ENCODE measurements around the gene SCRT2.
"Not testable (repeated sequence)": the region's sequence is repeated elsewhere in the genome, so short reads cannot be mapped to it uniquely, and the experiment has no call there.

SCRT2 gene

DNA sequence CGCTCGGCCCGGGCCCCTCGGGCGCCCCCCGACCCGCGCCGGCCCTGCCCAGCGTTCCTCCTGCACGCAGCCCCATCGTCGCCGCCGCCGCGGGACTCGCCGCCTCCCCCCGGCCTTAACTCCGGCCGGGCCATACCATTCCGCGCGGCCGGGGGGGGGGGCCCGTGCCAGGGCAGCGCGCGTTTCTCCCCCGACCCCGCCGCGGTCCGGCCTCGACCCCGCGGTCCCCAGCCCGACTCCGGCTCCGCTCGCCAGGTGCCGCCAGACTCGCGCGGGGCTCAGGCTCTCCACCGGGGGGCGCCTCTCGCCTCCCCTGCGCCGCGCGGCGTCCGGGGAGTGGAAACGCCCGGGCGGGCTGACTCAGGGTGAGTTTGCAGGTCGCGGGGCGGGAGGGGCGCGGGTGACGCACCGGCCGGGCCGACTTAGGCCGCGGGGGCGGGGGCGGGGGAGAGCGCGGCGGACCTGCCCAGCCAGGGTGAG lies 22.5 kb downstream of the SCRT2 start, which contains the start of gene SRXN1:
Gene SRXN1 (minus strand): TSS at position 91 of the 480 bp plus-strand sequence. CDS start 15 bp downstream, at position 76.
- Mint-ChIP-seq H3K4me3 (peak within 1 kb of the TSS; percentile 79 to 82), H3K27ac (peak within 1 kb of the TSS; percentile 54 to 86), H3K27me3 (peaks cover 29% of the 10 kb centered on the region), H3K9me3 (no peaks in the 10 kb centered on the region), H3K4me1 (peaks cover 28% of the 10 kb centered on the region)
- ATAC-seq (peak; percentile 91), DNase-seq (peak; percentile 83 to 86)

DNA sequence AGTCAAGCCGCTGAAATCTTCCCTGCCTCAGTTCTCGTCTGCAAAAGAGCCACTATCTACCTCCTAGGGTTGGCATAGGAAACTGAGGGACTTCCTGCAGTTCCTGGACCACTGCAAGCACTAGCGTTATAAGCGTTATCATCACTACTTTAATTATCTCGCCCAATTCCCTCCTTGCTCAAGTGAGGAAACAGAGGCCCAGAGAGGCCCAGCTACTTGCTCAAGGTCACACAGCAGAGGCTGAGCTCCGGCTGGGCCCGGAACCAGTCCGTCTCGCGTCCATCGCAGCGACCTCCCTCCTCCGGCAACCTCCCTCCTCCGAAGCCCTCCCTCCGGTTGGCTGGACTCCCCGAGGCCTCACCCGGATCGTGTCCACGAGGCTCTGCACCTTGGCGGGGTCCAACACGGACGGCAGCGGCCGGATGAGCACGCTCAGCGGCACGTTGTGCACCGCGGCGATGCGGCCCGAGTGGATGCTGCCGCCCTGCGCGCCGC lies 22.9 kb downstream of the SCRT2 start:
- Mint-ChIP-seq H3K9me3 (no peaks in the 10 kb centered on the region), H3K27ac (peak overlapping the region; percentile 54 to 86), H3K27me3 (peaks cover 24% of the 10 kb centered on the region), H3K4me1 (peaks cover 28% of the 10 kb centered on the region), H3K4me3 (peak overlapping the region; percentile 79 to 82)
- ATAC-seq: peak; percentile 22
- no peak for DNase-seq

DNA sequence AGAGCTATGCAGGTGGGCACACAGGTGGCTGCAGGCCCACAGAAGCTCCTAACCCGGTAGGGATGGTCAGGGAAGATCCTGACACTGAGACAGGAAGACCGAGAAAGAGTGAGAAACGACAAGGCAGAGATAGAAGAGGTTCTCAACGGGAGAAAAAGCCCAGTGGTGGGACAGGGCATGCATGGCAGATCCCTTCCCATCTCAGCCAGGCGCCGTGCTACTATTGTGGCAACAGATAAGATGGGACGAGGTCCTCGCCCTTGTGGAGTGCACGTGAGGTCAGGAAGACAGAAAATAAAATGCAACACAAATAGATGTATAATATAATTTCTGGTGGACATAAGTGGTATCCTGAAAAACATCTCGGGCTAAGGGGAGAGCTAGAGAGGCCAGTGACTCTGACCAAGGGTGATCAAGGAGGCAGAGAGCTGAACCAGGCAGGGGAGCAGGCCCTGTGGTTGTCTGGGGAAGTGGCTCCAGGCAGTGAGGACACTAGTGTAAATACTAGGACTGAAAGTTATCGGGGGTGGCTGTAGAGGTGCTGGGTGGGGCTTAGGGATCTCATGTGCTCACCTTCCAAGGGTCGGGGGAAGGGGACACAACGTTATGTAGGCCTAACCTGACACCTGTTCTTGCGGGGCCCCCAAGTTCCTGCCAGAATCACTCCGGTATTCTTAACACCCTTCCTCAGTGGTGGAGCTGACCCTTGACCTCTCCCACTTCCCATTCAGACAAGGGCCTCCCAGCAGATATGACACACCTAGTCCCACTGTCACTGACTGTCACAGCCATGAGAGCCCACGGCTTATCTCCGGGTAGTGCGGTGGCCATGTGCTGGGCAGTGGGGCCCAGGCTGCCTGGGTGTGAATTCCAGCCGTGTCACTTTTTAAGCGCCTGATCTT lies 23.6 kb downstream of the SCRT2 start:
- Mint-ChIP-seq H3K4me1 (peaks cover 28% of the 10 kb centered on the region), H3K4me3 (peak overlapping the region; percentile 79 to 82), H3K27me3 (peaks cover 19% of the 10 kb centered on the region), H3K27ac (peak overlapping the region; percentile 54 to 86), H3K9me3 (no peaks in the 10 kb centered on the region)
- DNase-seq (no peak), ATAC-seq (no peak)

DNA sequence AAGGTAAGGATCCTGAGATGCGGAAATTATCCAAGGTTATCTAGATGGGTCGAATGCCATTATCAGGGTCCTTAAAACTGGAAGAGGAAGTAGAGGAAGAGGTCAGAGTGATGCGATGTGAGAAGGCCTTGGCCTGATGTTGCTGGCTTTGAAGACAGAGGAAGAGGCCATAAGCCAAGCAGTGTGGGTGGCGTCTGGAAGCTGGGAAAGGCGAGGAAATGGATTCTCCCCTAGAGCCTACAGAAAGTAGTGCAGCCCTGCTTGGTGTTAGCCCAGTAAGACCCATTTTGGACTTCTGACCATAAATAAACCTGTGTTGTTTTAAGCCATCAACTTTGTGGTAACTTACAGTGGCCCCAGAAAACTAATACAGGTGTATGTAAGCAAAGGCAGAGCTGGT lies 24.6 kb downstream of the SCRT2 start:
- no peak for DNase-seq
- Mint-ChIP-seq H3K27me3 (peaks cover 19% of the 10 kb centered on the region), H3K4me1 (peaks cover 28% of the 10 kb centered on the region), H3K9me3 (no peaks in the 10 kb centered on the region), H3K27ac (no peak overlapping the region), H3K4me3 (no peak overlapping the region)
- ATAC-seq: no peak

DNA sequence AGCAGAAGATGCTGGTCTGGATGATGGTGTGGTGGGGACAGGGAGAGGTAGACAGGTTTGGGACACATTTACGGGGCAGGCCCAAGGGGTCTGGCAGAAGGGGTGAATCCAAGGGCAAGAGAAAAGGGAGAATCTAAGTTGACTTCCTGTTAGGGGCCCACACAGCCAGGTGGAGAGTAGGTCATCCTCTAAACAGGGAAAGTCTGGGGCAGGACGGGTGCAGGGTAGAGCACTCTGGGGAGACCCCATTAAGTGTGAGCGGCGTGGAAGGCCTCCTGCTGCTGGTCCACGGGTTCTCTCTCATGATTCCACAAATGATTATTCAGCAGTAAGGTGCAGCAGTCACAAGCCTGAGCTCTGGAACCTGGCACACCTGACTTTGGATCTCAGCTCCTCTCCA lies 25.3 kb downstream of the SCRT2 start:
- no peak for ATAC-seq

DNA sequence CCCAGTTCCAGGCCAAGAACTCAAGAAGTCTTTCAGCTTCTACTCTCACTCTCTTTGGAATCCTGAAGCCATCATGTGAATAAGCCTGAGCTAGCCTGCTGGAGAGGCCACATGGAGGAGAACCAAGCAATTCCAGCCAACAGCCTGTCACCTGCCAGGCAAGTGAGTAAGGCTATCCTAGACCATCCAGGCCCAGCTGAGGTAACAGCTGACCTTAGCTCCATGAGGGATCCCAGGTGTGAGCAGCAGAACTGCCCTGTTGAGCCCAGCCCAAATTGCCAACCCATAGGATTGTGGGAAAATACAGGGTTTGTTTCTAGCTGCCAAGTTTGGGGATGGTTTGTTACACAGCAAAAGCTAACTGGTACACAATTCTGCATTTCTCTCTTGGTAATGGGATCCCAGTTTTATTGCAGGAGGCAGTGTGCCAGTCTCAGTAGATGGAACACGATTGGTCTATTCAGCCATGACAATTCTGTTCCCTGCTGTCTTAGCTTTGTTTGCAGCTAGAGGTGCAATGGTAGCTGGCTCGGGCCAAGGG lies 28.1 kb downstream of the SCRT2 start:
- H3K9me3 Mint-ChIP-seq: no peaks in the 10 kb centered on the region
- no peak overlapping the region for H3K27ac Mint-ChIP-seq
- H3K27me3 Mint-ChIP-seq: peaks cover 20% of the 10 kb centered on the region
- ATAC-seq (no peak), DNase-seq (no peak)
- no peak overlapping the region for H3K4me3 Mint-ChIP-seq
- peaks cover 29% of the 10 kb centered on the region for H3K4me1 Mint-ChIP-seq

More for the DNA sequence above, 25.3 kb downstream of the SCRT2 start:
- DNase-seq: no peak
- no peak overlapping the region for H3K4me3 Mint-ChIP-seq
- H3K27ac Mint-ChIP-seq: no peak overlapping the region
- H3K9me3 Mint-ChIP-seq: no peaks in the 10 kb centered on the region
- H3K4me1 Mint-ChIP-seq: peaks cover 33% of the 10 kb centered on the region
- H3K27me3 Mint-ChIP-seq: peaks cover 12% of the 10 kb centered on the region

DNA sequence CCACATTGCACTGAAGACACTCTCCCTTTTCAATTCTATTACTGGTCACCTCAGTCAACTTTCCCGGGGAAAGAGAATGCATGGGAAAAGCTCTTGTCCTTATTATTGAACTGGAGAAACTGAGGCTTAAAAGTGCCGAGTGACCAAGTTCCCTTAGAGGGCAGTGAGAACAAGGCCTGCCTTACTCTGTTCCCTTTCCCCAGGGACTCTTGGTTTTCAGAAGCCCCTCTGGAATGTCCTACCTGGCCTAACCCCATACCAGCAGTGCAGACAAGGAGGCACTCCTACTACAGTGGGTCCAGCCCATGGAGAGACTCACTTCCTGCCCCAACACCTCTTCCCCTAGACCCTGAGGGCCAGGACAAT lies 28.8 kb downstream of the SCRT2 start:
- Mint-ChIP-seq H3K4me3 (no peak overlapping the region), H3K9me3 (no peaks in the 10 kb centered on the region), H3K27ac (no peak overlapping the region), H3K27me3 (peaks cover 20% of the 10 kb centered on the region), H3K4me1 (peaks cover 22% of the 10 kb centered on the region)
- ATAC-seq (no peak), DNase-seq (no peak)

DNA sequence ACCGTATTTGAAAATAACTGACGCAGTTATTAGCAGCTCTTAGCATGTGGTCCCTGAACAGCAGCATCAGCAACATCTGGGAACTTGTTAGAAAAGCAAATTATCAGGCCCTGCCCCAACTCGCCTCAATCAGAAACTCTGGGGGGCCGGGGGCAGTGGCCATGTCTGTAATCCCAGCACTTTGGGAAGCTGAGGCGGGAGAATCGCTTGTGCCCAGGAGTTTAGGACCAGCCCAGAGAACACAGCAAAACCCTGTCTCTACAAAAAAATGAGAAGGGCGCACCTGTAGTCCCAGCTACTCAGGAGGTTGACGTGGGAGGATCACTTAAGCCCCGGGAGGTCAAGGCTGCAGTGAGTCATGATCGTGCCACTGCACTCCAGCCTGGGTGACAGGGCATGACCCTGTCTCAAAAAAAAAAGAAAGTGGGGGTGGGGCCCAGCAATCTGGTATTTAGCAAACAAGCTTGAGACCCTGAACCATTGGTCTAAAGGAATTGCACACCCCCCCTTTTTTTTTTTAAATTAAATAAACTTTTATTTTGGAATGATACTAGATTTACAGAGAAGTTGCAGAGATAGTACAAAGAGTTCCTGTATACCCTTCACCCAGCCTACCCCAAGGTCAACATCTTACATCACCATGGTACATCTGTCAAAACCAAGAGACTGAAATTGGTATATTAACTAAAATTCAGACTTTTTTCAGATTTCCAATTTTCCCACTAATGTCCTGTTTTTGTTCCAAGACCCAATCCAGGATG lies 29.3 kb downstream of the SCRT2 start:
- Mint-ChIP-seq H3K27ac (no peak overlapping the region), H3K4me1 (peaks cover 20% of the 10 kb centered on the region), H3K27me3 (peaks cover 24% of the 10 kb centered on the region), H3K9me3 (no peaks in the 10 kb centered on the region), H3K4me3 (no peak overlapping the region)
- no peak for DNase-seq
- no peak for ATAC-seq

DNA sequence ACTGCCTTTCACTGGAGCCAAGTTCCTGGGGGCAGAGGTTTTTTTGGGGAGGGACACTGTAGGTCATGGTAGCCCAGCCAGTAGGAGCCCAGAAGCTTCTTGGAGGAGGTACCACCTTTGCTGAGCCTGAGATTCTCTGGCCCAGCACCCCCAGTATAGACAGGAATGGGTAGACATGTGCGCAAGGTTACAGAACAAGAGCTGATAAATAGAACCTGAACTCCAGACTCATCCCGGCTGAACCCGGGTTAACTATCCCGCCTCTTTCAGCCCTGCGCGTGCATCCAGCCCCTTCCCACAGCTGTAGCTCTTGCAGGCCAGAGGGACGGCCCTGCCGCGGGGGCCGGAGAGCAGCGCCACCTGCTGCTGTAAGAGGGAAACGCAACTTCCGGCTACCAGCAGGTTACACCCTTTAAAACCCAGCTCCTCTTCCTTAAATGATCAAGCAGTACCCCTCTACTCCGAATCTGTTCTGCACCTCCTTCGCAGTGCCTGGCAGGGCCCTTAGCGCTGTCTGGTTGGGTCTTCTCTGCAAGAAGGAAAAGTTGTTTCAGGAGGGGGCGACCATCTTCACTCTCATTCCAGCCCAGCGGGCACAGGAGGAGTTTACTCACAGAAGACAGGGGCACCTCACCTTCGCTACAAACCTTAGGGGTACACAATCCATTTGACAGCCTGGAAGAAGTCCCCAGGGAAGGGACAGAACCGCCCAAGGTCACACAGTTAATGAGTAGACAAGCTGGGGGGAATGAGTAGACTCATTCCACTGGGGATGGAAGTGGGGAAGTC lies 30.1 kb downstream of the SCRT2 start:
- DNase-seq (peak; percentile 74 to 75), ATAC-seq (peak; percentile 81)
- H3K27ac Mint-ChIP-seq: no peak overlapping the region
- H3K27me3 Mint-ChIP-seq: peaks cover 27% of the 10 kb centered on the region
- H3K9me3 Mint-ChIP-seq: no peaks in the 10 kb centered on the region
- H3K4me1 Mint-ChIP-seq: peaks cover 21% of the 10 kb centered on the region
- H3K4me3 Mint-ChIP-seq: no peak overlapping the region

DNA sequence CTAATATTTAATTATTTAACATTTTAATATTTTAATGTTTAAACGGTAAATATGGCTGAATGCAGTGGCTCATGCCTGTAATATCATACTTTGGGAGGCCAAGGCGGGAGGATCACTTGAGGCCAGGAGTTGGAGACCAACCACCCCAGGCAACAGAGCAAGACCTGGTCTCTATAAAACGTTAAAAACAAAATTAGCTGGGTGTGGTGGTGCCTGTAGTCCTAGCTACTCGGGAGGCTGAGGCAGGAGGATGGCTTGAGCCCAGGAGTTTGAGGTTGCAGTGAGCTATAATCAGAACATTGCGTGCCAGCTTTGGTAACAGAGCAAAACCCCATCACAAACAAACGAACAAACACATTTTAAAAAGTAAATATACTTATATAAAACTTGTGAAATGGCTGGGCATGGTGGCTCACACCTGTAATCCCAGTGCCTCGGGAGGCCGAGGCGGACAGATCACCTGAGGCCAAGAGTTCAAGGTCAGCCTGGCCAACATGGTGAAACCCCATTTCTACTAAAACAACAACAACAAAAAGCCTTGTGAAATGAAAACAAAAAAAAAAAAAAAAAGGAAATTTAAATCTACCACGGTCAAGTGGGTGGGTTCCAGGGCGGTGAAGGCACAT lies 30.8 kb downstream of the SCRT2 start:
- Mint-ChIP-seq H3K27ac (no peak overlapping the region), H3K9me3 (no peaks in the 10 kb centered on the region), H3K27me3 (peaks cover 27% of the 10 kb centered on the region), H3K4me3 (no peak overlapping the region), H3K4me1 (peaks cover 16% of the 10 kb centered on the region)
- ATAC-seq (no peak), DNase-seq (no peak)

DNA sequence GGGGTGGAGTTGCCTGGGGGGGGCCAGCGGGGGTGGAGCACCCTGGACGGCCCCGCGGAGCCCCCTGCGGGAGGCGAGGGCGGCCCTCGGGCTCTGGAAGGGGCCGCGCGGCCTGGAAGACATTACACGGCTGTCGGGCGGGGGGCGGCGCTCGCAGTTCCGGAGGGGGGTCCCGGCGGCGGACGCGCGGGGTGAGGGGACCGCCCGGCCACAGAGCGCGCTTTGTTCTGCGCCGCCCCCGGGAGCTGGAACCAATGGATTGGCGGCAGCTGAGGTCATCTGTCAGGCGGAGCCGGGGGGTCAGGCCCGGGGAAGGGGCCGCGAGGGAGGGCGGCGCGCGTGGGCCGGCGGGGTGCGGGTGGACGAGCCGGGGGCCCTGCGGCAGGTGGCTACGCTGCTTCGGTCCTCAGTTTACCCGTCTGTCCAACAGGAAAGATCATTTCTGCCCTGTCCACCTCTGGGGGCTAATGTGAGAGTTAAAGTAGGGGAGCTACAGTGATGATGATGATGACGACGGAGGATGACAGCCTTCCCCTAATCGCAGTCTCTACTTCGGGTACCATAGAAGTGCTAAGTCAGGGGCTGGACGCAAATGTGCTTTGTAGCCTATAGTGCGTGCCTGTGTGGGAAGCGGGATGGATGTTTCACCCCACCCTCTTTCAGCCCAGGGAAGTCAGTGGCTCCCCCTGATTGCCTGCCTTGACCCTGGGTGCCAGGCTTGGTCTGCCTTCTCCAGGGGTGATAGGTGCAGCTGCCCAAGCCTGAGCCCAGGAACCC lies 33.0 kb downstream of the SCRT2 start:
- no peak for DNase-seq
- ATAC-seq: no peak
- Mint-ChIP-seq H3K27ac (no peak overlapping the region), H3K4me1 (peaks cover 16% of the 10 kb centered on the region), H3K27me3 (peaks cover 30% of the 10 kb centered on the region), H3K9me3 (no peaks in the 10 kb centered on the region), H3K4me3 (peak overlapping the region in 1 of 2 donors; percentile 41)

DNA sequence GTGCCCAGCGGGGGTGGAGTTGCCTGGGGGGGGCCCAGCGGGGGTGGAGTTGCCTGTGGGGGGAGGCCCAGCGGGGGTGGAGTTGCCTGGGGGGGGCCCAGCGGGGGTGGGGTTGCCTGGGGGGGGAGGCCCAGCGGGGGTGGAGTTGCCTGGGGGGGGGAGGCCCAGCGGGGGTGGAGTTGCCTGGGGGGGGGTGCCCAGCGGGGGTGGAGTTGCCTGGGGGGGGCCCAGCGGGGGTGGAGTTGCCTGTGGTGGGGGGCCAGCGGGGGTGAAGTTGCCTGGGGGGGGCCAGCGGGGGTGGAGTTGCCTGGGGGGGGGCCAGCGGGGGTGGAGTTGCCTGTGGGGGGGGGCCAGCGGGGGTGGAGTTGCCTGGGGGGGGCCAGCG lies 33.6 kb downstream of the SCRT2 start:
- H3K27ac Mint-ChIP-seq, H3K9me3 Mint-ChIP-seq, H3K4me3 Mint-ChIP-seq, ATAC-seq, DNase-seq: not testable (repeated sequence)
- Mint-ChIP-seq H3K27me3 (peaks cover 35% of the 10 kb centered on the region), H3K4me1 (peaks cover 16% of the 10 kb centered on the region)

DNA sequence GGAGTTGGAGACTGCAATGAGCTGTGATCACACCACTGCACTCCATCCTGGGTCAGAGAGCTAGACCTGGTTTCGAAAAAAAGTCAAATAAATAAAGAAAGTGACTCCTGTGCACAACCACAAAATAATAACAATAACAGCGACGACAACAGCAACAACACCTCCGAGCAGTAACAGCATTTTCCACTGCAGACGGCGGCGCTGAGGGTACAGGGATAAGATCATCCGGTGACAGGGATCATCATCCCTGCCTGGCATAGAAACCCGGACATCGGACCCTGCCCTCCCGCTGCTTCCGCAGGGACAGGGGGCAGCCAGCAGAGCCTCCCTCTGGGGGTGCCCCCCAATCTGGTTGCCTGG lies 34.1 kb downstream of the SCRT2 start:
- peaks cover 16% of the 10 kb centered on the region for H3K4me1 Mint-ChIP-seq
- DNase-seq (no peak), ATAC-seq (no peak)
- H3K4me3 Mint-ChIP-seq: peak overlapping the region; percentile 46 to 57
- H3K27ac Mint-ChIP-seq: no peak overlapping the region
- H3K27me3 Mint-ChIP-seq: peaks cover 35% of the 10 kb centered on the region
- H3K9me3 Mint-ChIP-seq: no peaks in the 10 kb centered on the region
